Stomach (tissue), 4 donors: ENCODE results near the gene CCDC69.

Experiments used
- CTCF ChIP-seq, 7 experiments: fragments of 450-650 bp in 4 of 7; fragments of 200-600 bp in 3 of 7; sonication (generic) in 3 of 7; IDR thresholded peaks; one replicate each; pipeline ENCODE4 v1.5.1; 2016 to 2019; ENCODE audit warnings: antibody characterized with exemption in 7 of 7, control low read depth in 2 of 7, mild to moderate bottlenecking in 1 of 7
- EP300 ChIP-seq: sonication (generic); formaldehyde crosslinking; IDR thresholded peaks from one replicate; pipeline ENCODE4 v1.6.1; 2017; ENCODE audit warnings: antibody characterized with exemption
- POLR2A ChIP-seq, 4 donors: fragments of 450-650 bp; IDR thresholded peaks; one replicate each; pipeline ENCODE4 v1.6.1; 2016; ENCODE audit warnings: antibody characterized with exemption in 4 of 4, control low read depth in 2 of 4, mild to moderate bottlenecking in 1 of 4, moderate library complexity in 1 of 4

- no peak for TF ChIP-seq POLR2A (IDR thresholded peaks at IDR 0.05)
- TF ChIP-seq CTCF (IDR thresholded peaks at IDR 0.05), result no peak
- TF ChIP-seq EP300, result no peak
Measured at GRCh38 chr5:151253605-151253950, 29.7 kb upstream of the CCDC69 start.
